HG03108 (cell line): ENCODE measurements around the gene MAP3K12.
A peak's percentile ranks its signal among the peaks of the same experiment; 100 is the strongest.
"Not testable (repeated sequence)": the region's sequence is repeated elsewhere in the genome, so short reads cannot be mapped to it uniquely, and the experiment has no call there.

Source experiments
- ATAC-seq: cut with Tn5 transposase; IDR thresholded peaks from one replicate; pipeline ENCODE4 v1.9.1; 2021; ENCODE audit warnings: moderate library complexity; ENCODE audit not compliant: unreplicated experiment

MAP3K12 gene

DNA sequence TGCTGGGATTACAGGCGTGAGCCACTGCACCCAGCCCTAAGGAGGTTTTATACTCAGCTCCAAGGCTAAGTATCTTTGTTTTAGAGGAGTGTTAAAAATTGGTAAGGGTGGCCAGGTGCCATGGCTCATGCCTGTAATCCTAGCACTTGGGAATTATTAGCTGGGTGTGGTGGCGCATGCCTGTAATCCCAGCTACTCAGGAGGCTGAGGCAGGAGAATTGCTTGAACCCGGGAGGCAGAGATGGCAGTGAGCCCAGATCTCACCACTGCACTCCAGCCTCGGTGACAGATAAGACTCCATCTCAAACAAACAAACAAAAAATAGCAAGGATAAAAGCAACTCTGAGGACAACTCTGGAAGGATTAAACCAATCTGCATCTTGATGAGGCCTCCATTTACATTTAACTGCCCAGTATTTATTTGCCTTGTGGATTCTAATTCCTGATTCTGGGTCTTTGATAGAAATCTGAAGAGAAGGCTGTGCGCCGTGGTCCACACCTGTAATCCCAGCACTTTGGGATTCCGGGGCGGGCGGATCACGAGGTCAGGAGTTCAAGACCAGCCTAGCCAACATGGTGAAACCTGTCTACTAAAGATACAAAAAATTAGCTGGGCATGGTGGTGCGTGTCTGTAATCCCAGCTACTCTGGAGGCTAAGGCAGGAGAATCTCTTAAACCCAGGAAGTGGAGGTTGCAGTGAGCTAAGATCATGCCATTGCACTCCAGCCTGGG lies 54.5 kb downstream of the MAP3K12 start:
- not testable (repeated sequence) for ATAC-seq

DNA sequence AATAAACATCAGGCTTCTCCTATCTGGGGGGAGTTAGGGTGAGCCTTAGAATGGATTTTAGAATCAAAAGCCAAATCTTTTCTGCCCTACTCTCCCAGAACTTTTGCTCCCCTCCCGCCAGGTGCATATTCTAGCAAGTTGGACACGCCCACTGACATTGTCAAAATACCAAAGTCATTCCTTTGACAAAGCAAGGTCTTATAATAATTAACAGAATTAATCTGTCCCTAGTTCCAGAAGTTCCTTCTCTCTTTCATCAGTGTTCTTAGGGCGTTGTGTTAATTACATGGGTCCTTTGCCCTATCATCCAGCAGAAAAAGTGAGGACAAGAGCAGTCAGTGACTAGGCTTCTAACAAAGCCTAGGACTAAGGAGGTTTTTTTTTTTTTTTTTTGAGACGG lies 55.3 kb downstream of the MAP3K12 start:
- ATAC-seq = no peak

GRCh38 chr12:53441040-53441833 lies 58.0 kb downstream of the MAP3K12 start, which contains the start of gene PRR13:
Gene PRR13 (plus strand): TSS chr12:53441734. CDS start chr12:53442715, 981 bp downstream.
- peak; percentile 98 for ATAC-seq

- ATAC-seq = not testable (repeated sequence)
Measured at GRCh38 chr12:53439582-53439981, 59.7 kb downstream of the MAP3K12 start.

DNA sequence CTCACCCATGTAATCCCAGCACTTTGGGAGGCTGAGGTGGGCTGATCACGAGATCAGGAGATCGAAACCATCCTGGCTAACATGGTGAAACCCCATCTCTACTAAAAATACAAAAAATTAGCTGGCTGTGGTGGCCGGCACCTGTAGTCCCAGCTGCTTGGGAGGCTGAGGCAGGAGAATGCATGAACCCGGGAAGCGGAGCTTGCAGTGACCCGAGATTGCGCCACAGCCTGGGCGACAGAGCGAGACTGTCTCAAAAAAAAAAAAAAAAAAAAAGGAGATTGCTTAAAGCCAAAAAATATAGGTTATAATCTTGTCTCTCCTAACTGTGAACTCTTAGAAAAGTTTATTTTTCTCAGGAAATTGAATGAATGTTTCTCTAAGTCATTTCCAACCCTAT lies 63.9 kb downstream of the MAP3K12 start:
- not testable (repeated sequence) for ATAC-seq

GRCh38 chr12:53431187-53431586 lies 68.1 kb downstream of the MAP3K12 start:
- no peak for ATAC-seq

- ATAC-seq = no peak
Measured at GRCh38 chr12:53430116-53430515, 69.1 kb downstream of the MAP3K12 start.
